Measurements from ENCODE around the gene TPD52L1.

DNA sequence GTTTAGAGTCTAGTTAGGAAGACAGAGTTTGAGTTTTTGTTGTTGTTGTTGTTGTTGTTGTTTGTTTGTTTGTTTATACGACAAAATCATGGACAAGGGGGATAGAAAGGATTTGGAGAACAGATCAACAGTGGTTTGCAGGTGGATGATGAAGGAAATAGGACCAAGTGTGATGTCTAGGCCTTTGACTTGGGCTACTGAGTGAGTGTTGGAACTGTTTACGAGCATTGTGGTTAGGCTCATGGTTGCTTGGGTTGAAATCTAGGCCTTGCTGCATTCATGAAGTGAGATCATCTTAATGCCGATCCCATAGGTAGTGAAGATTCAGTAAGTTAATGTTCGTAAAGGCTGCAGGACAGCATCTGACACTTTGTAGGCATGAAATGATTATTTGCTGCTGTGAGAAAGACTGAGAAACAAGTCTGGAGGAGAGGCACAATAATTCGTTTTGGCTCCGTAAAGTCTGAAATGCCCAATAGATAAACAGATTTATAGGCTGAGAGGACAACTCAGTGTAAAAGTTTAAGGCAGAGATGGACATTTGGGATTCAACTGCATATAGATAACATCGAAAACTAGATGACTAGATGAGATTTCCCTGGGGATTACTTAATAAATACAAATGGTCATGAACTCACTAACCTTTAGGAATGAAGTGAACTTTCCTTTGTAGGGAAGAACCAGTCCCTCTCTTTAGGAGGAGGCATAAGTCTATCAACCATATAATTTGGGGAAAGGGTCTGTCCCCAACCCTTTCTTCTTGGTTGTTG lies 78.2 kb downstream of the TPD52L1 start:
- TF ChIP-seq, protein P1, sequence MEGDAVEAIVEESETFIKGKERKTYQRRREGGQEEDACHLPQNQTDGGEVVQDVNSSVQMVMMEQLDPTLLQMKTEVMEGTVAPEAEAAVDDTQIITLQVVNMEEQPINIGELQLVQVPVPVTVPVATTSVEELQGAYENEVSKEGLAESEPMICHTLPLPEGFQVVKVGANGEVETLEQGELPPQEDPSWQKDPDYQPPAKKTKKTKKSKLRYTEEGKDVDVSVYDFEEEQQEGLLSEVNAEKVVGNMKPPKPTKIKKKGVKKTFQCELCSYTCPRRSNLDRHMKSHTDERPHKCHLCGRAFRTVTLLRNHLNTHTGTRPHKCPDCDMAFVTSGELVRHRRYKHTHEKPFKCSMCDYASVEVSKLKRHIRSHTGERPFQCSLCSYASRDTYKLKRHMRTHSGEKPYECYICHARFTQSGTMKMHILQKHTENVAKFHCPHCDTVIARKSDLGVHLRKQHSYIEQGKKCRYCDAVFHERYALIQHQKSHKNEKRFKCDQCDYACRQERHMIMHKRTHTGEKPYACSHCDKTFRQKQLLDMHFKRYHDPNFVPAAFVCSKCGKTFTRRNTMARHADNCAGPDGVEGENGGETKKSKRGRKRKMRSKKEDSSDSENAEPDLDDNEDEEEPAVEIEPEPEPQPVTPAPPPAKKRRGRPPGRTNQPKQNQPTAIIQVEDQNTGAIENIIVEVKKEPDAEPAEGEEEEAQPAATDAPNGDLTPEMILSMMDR (IDR thresholded peaks at IDR 0.05; ENCODE audit: low read depth, low read length): no peak
- TF ChIP-seq EZH2phosphoT487 (IDR thresholded peaks at IDR 0.05; ENCODE audit: low read depth): no peak

All from OCI-LY3 (cell line).